GM13976 (cell line): ENCODE measurements around the gene ARSG.
"Not testable (repeated sequence)": the region's sequence is repeated elsewhere in the genome, so short reads cannot be mapped to it uniquely, and the experiment has no call there.

Source experiments
- DNase-seq: peaks from one replicate; pipeline ENCODE4 v3.0.0; 2012; ENCODE audit warnings: low spot score
- in situ Hi-C: fragments of 300-500 bp; cut with MboI; formaldehyde crosslinking; loops from one replicate; pipeline ENCODE4 v1.12.0; 2022; ENCODE audit warnings: low sequenced_read_pairs, mixed read lengths, inconsistent platforms; ENCODE audit not compliant: unreplicated experiment
- TF ChIP-seq, protein P1 (sequence below): IDR thresholded peaks from 2 replicates; pipeline ENCODE4 v1.5.1; 2012; ENCODE audit warnings: borderline replicate concordance, mild to moderate bottlenecking; ENCODE audit not compliant: insufficient read depth; ENCODE audit errors: extremely low read depth, missing control alignments, control extremely low read depth

ARSG gene

DNA sequence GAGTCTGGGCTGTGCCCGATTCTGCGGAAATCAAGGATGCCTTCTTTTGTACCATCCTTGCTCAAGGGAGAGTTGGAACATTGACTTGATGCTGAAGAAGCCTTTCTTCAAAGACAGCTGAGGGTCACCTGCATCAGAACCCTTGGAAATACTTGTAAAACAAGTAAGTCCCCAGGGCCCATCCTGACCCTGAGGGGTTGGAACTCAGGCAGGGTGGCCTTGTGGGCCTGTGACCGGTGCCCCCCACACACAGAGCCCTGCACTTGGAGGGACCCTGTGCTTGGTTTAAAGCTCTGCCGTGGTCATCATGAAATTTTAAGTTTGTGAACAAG lies 109.1 kb downstream of the ARSG start:
- TF ChIP-seq, protein P1, sequence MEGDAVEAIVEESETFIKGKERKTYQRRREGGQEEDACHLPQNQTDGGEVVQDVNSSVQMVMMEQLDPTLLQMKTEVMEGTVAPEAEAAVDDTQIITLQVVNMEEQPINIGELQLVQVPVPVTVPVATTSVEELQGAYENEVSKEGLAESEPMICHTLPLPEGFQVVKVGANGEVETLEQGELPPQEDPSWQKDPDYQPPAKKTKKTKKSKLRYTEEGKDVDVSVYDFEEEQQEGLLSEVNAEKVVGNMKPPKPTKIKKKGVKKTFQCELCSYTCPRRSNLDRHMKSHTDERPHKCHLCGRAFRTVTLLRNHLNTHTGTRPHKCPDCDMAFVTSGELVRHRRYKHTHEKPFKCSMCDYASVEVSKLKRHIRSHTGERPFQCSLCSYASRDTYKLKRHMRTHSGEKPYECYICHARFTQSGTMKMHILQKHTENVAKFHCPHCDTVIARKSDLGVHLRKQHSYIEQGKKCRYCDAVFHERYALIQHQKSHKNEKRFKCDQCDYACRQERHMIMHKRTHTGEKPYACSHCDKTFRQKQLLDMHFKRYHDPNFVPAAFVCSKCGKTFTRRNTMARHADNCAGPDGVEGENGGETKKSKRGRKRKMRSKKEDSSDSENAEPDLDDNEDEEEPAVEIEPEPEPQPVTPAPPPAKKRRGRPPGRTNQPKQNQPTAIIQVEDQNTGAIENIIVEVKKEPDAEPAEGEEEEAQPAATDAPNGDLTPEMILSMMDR = no peak
- DNase-seq = no peak
- in situ Hi-C loops = no loop called here

DNA sequence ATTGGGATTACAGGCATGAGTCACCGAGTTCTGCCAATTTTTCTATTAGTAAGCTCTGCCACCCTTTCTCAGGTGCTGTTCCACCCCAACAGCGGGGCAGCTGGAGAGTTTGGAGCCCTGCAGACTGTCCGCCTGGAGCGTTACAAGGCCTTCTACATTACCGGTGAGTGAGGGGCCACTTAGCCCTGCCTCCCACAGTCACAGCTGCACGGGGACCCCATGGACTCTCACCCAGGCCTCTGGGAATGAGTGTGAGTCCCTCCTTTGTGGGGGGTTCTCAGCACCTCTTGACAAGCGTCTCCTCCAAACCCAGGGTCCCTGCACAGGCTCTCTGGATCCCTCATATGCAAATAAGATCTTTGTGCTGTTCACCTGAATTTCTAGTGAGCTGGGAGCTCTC lies 110.0 kb downstream of the ARSG start:
- no peak for DNase-seq

DNA sequence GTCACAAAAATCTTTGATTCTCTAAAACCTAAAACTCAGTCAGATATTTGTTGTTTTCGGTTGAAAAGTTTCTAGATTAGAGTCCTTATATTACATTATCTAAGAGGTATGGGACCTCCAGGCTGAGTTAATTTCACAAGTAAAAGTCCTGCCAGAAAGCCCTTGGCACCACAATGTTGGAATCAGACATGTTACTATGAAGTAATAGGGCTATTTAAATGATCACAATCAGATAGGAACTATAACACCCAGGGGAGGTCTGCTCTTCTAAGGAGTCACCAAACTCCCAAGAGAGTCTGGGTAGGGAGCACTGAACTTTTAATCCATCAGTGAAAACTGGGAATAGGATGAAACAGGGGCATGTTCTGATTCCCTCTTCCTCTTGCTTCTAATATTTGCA lies 111.8 kb downstream of the ARSG start:
- in situ Hi-C loops = no loop called here
- DNase-seq = no peak
- TF ChIP-seq, protein P1 = no peak

More for the DNA sequence above, 110.0 kb downstream of the ARSG start:
- TF ChIP-seq, protein P1 = no peak
- in situ Hi-C loops = no loop called here

DNA sequence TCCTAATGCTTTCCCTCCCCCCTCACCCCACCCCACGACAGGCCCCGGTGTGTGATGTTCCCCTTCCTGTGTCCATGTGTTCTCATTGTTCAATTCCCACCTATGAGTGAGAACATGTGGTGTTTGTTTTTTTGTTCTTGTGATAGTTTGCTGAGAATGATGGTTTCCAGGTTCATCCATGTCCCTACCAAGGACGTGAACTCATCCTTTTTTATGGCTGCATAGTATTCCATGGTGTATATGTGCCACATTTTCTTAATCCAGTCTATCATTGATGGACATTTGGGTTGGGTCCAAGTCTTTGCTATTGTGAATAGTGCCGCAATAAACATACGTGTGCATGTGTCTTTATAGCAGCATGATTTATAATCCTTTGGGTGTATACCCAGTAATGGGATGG lies 112.5 kb downstream of the ARSG start:
- in situ Hi-C loops, DNase-seq: not testable (repeated sequence)

DNA sequence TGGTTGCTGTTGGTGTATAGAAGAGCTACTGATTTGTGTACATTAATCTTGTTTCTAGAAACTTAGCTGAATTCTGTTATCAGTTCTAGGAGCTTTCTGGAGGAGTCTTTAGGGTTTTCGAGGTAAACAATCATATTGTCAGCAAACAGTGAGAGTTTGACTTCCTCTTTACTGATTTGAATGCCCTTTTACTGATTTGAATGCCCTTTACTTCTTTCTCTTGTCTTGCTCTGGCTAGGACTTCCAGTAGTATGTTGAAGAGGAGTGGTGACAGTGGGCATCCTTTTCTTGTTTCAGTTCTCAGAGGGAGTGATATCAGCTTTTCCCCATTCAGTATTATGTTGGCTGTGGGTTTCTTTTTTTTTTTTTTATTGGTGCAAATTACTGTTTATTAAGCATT lies 116.4 kb downstream of the ARSG start:
- DNase-seq, in situ Hi-C loops: not testable (repeated sequence)

DNA sequence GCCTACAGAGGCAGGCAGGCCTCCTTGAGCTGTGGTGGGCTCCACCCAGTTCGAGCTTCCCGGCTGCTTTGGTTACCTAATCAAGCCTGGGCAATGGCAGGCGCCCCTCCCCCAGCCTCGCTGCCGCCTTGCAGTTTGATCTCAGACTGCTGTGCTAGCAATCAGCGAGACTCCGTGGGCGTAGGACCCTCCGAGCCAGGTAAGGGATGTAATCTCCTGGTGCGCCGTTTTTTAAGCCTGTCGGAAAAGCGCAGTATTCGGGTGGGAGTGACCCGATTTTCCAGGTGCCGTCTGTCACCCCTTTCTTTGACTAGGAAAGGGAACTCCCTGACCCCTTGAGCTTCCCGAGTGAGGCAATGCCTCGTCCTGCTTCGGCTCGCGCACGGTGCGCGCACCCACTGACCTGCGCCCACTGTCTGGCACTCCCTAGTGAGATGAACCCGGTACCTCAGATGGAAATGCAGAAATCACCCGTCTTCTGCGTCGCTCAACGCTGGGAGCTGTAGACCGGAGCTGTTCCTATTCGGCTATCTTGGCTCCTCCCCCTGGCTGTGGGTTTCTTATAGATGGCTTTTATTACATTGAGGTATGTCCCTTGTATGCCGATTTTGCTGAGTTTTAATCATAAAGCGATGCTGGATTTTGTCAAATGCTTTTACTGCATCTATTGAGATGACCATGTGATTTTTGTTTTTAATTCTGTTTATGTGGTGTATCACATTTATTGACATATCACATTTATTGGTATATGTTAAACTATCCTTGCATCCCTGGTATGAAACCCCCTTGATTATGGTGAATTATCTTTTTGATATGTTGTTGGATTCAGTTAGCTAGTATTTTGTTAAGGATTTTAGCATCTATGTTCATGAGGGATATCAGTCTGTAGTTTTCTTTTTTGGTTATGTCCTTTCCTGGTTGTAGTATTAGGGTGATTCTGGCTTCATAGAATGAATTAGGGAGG lies 122.6 kb downstream of the ARSG start:
- in situ Hi-C loops, DNase-seq: not testable (repeated sequence)

DNA sequence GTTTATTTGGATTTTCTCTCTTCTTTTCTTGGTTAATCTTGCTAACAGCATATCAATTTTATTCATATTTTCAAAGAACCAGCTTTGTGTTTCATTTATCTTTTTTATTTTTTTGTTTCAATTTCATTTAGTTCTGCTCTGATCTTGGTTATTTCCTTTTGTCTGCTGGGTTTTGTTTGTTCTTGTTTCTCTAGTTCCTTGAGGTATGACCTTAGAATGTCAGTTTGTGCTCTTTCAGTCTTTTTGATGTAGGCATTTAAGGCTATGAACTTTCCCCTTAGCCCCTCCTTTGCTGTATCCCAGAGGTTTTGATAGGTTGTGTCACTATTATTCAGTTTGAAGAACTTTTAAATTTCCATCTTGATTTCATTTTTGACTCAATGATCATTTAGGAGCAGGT lies 123.6 kb downstream of the ARSG start:
- DNase-seq, in situ Hi-C loops: not testable (repeated sequence)

DNA sequence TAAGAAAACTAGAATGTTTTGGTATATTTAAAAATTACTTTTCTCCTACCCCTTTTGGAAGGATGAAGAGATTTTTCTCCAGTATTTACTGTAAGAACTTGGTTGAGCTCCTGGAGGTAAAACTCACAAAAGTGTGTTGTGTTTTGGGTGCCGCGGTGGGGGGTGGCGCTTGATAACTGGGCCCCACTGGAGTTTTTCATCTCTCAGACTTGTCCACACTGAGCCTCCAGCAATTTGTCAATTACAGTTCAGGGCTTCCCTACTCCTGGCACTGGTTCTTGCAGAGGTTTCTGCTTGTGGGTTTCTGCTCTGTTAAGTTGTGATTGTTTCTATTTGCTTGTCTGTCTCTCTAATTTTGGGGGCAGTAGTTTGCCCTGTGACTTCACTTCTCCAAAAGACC lies 126.0 kb downstream of the ARSG start:
- in situ Hi-C loops = no loop called here
- DNase-seq = no peak
- TF ChIP-seq, protein P1 = no peak

DNA sequence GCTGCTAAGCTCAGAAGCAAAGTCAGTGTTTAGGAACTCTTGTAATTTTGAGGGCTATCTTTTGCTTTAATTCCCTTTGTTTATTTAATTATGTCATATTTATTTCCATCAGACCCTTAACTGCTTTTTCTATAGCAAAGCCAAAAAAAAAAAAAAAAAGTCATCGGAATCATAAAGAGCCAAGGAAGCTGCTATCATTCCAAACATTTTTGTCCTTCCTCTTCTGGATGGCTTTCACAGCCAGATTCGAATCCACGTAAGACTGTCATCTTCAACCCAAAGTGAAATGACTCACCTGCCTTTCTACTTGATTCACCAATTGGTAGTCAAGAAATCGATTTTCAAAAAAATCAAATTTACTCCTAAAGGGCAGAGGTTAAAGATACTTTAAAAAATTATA lies 127.6 kb downstream of the ARSG start:
- in situ Hi-C loops = no loop called here
- TF ChIP-seq, protein P1 = no peak
- DNase-seq = no peak
